AG04450 (cell line): ENCODE data around the gene SLC35D2. TPM values are rescaled to one million over a fixed set of nuclear protein-coding genes. Genes with fewer than 3 reads are reported as not detected.

Experiments
- CTCF ChIA-PET: fragments of 300-600, 350-600 bp; formaldehyde crosslinking; extraction: SDS; loops from one replicate; lab custom pipeline; 2022; ENCODE audit warnings: antibody characterized with exemption, inconsistent platforms; lab: Charles Lee
- POLR2A ChIA-PET: fragments of 350-600 bp; formaldehyde crosslinking; extraction: SDS; loops from one replicate; lab custom pipeline; 2021; ENCODE audit warnings: antibody characterized with exemption, inconsistent platforms; lab: Yijun Ruan, JAX
- DNase-seq: peaks from one replicate; pipeline ENCODE4 v3.0.0-alpha.2; 2011; ENCODE audit warnings: low read depth, low spot score
- H3K27ac ChIP-seq: one replicate; pipeline ENCODE4 v1.5.1; 2012; ENCODE audit warnings: low read depth, low read length, control low read depth
- H3K27me3 ChIP-seq: one replicate; pipeline ENCODE4 v1.6.0; 2012; ENCODE audit warnings: low read length; ENCODE audit not compliant: control insufficient read depth, insufficient read depth
- H3K4me3 ChIP-seq: 2 replicates; pipeline ENCODE4 v1.5.1; 2011; ENCODE audit warnings: mild to moderate bottlenecking, low read depth, low read length, control low read depth
- H3K9me3 ChIP-seq: 2 replicates; pipeline ENCODE4 v1.5.1; 2012; ENCODE audit warnings: low read length; ENCODE audit not compliant: control insufficient read depth, insufficient read depth
- polyA plus RNA-seq: library from polyadenylated mRNA; depleted of rRNA; stranded (reverse); fragments of >200 nt; gene quantifications from 2 replicates; pipeline ENCODE4 v1.2.3, GENCODE V29; 2011
- TF ChIP-seq, protein P1 (sequence below): IDR thresholded peaks from 2 replicates; pipeline ENCODE4 v1.5.1; 2011; ENCODE audit warnings: low read depth, low read length, control low read depth, inconsistent platforms

SLC35D2 gene
- polyA plus RNA-seq, 1 experiment, result 24.1 TPM

DNA sequence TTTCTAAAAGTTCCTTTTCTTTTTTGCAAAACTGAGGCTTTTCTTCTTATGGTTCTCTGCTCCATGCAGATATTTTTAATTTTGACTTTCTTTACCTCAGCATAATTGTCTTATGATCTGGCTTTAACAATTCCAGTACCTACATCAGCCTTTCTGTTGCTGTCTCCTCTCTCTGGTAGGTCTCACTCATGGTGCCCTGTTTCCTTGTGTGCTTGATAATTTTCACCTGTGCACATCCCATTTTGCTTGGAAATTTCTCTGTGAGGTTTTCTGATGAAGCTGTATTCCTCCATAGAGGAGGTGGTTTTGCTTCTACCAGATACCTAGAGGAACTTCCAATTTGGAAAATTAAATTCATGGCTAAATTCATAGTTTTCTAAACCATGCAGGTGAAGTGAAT, 79.3 kb downstream of the SLC35D2 start:
- peaks cover 9% of the 10 kb centered on the region for H3K27me3 ChIP-seq
- no peaks in the 10 kb centered on the region for H3K9me3 ChIP-seq
- TF ChIP-seq, protein P1, sequence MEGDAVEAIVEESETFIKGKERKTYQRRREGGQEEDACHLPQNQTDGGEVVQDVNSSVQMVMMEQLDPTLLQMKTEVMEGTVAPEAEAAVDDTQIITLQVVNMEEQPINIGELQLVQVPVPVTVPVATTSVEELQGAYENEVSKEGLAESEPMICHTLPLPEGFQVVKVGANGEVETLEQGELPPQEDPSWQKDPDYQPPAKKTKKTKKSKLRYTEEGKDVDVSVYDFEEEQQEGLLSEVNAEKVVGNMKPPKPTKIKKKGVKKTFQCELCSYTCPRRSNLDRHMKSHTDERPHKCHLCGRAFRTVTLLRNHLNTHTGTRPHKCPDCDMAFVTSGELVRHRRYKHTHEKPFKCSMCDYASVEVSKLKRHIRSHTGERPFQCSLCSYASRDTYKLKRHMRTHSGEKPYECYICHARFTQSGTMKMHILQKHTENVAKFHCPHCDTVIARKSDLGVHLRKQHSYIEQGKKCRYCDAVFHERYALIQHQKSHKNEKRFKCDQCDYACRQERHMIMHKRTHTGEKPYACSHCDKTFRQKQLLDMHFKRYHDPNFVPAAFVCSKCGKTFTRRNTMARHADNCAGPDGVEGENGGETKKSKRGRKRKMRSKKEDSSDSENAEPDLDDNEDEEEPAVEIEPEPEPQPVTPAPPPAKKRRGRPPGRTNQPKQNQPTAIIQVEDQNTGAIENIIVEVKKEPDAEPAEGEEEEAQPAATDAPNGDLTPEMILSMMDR, result no peak
- CTCF ChIA-PET, result interaction anchor here (1.0 to 5.1 kb wide), 2 partner anchors 13 to 362 kb away, joined by 3 to 30 read pairs; no protein-coding TSS in a partner anchor
- no peak overlapping the region for H3K27ac ChIP-seq
- DNase-seq, result no peak
- H3K4me3 ChIP-seq, result no peak overlapping the region
- POLR2A ChIA-PET, result no interaction called here

DNA sequence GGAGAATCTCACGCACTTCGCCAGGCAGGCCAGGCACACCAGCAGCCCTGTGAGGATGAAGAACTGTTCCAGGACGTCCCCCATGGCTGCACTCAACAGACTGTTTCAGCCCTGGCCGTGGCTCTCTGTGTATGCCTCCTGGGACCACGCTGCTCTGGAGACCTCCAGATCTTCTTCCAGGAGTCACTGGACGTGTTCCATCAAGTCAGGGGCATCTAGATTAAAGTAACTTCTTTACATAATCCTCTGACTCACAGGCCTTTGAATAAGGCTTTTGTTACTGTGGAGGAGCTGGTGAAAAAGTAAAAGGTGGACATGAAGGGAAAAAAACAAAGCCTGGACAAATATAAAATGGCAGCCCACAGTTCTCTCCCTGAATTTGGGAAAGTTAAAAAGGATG, 81.5 kb downstream of the SLC35D2 start, which contains the start of gene HSD17B3:
TSS of gene HSD17B3 (minus strand) at position 156 of the 400 bp plus-strand sequence. CDS start at position 84, 72 bp downstream.
- POLR2A ChIA-PET, result no interaction called here
- no peak for DNase-seq
- Histone ChIP-seq H3K27me3 (peaks cover 9% of the 10 kb centered on the region), H3K4me3 (no peak within 1 kb of the TSS), H3K9me3 (no peaks in the 10 kb centered on the region), H3K27ac (no peak within 1 kb of the TSS)
- CTCF ChIA-PET, result interaction anchor here (5.1 kb wide), 1 partner anchor 15 kb away, joined by 30 read pairs; no protein-coding TSS in a partner anchor
- TF ChIP-seq, protein P1, result no peak

DNA sequence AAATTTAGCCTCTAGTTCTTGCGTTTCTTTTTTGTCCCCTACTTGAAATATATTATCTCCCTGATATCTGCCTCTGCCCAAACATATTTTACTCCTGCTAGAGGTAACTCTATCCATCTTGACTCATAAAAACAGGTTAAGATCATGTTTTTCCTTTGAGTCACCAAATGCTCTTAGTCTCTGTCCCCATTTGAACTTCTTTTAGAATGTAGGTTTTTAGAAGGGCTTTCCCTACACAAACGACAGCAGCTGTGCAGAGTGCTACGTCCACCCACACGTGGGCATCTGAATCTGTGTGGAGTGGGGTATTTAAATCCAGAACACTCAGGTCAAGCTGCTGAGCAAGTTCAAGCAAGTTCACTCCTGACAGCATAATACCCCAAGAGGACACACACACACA, 83.7 kb downstream of the SLC35D2 start:
- Histone ChIP-seq H3K27me3 (peaks cover 6% of the 10 kb centered on the region), H3K27ac (no peak overlapping the region), H3K4me3 (no peak overlapping the region), H3K9me3 (no peaks in the 10 kb centered on the region)
- POLR2A ChIA-PET, result no interaction called here
- CTCF ChIA-PET, result interaction anchor here (0.8 kb wide), 1 partner anchor 67 kb away, joined by 3 read pairs; no protein-coding TSS in a partner anchor
- TF ChIP-seq, protein P1, result no peak
- DNase-seq, result peak; percentile 4

DNA sequence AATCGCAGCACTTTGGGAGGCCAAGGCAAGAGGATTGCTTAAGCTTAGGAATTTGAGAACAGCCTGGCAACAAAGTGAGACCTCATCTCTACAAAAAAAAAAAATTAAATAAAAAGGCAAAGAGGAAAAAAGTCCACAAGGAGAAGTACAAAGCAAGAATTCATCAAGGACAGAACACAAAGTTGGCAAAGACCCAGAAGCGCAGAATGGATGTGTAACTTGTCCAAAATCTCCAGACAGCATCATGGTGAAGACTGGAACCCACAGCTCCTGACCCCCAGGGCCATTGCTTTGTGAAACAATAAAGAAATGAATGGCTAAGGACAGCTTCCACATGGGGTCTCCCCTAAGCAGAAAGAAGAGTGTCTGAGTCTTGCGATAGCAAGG, 89.4 kb downstream of the SLC35D2 start:
- no peaks in the 10 kb centered on the region for H3K27me3 ChIP-seq
- POLR2A ChIA-PET, result no interaction called here
- H3K9me3 ChIP-seq, result no peaks in the 10 kb centered on the region
- CTCF ChIA-PET, result no interaction called here
- no peak for DNase-seq
- H3K27ac ChIP-seq, result no peak overlapping the region
- TF ChIP-seq, protein P1, result no peak
- H3K4me3 ChIP-seq, result no peak overlapping the region

DNA sequence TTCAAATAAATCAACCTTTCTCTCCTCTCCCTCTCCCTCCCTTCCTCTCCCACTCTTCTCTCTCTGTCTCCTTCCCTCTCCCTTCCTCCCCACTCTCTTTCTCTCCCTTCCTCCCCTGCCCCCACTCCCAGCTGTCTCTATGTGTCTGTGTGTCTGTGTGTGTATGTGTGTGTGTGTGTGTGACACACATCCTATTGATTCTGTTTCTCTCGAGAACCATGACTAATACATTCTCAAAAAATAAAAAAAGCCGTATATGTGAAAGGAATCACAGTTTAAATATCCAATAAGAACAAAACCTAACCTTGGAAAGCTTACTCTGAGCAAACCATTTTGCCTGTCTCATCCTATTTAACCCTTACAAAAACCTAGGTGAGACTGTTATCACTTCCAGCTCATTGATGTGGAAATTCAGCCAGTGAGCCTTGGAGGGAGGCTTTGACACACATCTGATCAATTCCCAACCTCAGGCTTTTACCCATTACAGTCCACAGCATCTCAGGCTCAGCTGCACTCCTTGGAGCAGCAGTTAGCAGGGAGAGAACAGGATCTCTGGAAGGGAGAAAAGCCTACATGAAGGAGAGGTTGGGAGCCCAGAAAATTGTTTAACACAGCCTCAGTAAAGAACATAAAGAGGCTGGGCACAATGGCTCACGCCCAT, 89.9 kb downstream of the SLC35D2 start:
- ChIA-PET POLR2A (no interaction called here), CTCF (interaction anchor here (0.6 kb wide), 1 partner anchor 16 kb away, joined by 3 read pairs; no protein-coding TSS in a partner anchor)
- Histone ChIP-seq H3K27ac (no peak overlapping the region), H3K4me3 (no peak overlapping the region), H3K27me3 (no peaks in the 10 kb centered on the region), H3K9me3 (no peaks in the 10 kb centered on the region)
- TF ChIP-seq, protein P1, result no peak
- no peak for DNase-seq
